ENCODE measurements around the gene ATAT1. TPM values are rescaled to one million over a fixed set of nuclear protein-coding genes. Genes with fewer than 3 reads are reported as not detected.

ATAT1 gene
- polyA plus RNA-seq, 4 donors: 34.9 to 42.2 (median 37.1) TPM

GRCh38 chr6:30682143-30683117 is 55.8 kb downstream of the ATAT1 start:
- no peak for DNase-seq (ENCODE audit: low read depth in 4 of 4, low spot score in 3 of 4)

- DNase-seq (ENCODE audit: low read depth in 4 of 4, low spot score in 3 of 4): no peak
Measured at GRCh38 chr6:30683183-30683979, 56.7 kb downstream of the ATAT1 start.

GRCh38 chr6:30683980-30684338 is 57.3 kb downstream of the ATAT1 start:
- DNase-seq (ENCODE audit: low read depth in 4 of 4, low spot score in 3 of 4): no peak

GRCh38 chr6:30684386-30685156 is 57.9 kb downstream of the ATAT1 start:
- DNase-seq (ENCODE audit: low read depth in 4 of 4, low spot score in 3 of 4): no peak

- DNase-seq (ENCODE audit: low read depth in 4 of 4, low spot score in 3 of 4): no peak
Measured at GRCh38 chr6:30685157-30686008, 58.7 kb downstream of the ATAT1 start.

GRCh38 chr6:30686009-30686907 is 59.6 kb downstream of the ATAT1 start, which contains the start of gene PPP1R18:
Gene PPP1R18, minus strand, starts transcription at chr6:30686645. Its CDS starts 627 bp downstream, at chr6:30686018.
- DNase-seq (ENCODE audit: low read depth in 4 of 4, low spot score in 3 of 4): no peak

- DNase-seq (ENCODE audit: low read depth in 4 of 4, low spot score in 3 of 4): peak; percentile 72 to 81 (median 80)
Measured at GRCh38 chr6:30686908-30687658, 60.4 kb downstream of the ATAT1 start.

GRCh38 chr6:30687659-30688431 is 61.2 kb downstream of the ATAT1 start:
- DNase-seq (ENCODE audit: low read depth in 4 of 4, low spot score in 3 of 4): no peak

GRCh38 chr6:30688569-30688968 is 61.9 kb downstream of the ATAT1 start:
- DNase-seq (ENCODE audit: low read depth in 4 of 4, low spot score in 3 of 4): no peak

GRCh38 chr6:30689022-30689865 is 62.6 kb downstream of the ATAT1 start:
- DNase-seq (ENCODE audit: low read depth in 4 of 4, low spot score in 3 of 4): no peak

GRCh38 chr6:30689985-30690384 is 63.3 kb downstream of the ATAT1 start:
- DNase-seq (ENCODE audit: low read depth in 4 of 4, low spot score in 3 of 4): no peak

GRCh38 chr6:30690403-30691207 is 63.9 kb downstream of the ATAT1 start, which contains the start of gene NRM:
Gene NRM, minus strand, starts transcription at chr6:30690984. Its CDS starts 10 bp downstream, at chr6:30690974.
- DNase-seq (ENCODE audit: low read depth in 4 of 4, low spot score in 3 of 4): peak in 3 of 4 donors; percentile 78 to 85 (median 82)

- no peak for DNase-seq (ENCODE audit: low read depth in 4 of 4, low spot score in 3 of 4)
Measured at GRCh38 chr6:30691208-30691847, 64.7 kb downstream of the ATAT1 start.
